ENCODE measurements around the gene SLC25A47. TPM values are rescaled to one million over a fixed set of nuclear protein-coding genes. Genes with fewer than 3 reads are reported as not detected.
"Not testable (repeated sequence)": the region's sequence is repeated elsewhere in the genome, so short reads cannot be mapped to it uniquely, and the experiment has no call there.

Gene SLC25A47
- total RNA-seq, 5 donors from 2014 or later (not counting 1 experiment from before 2014, with no cell fraction given) = 0.16 TPM; not detected in 4

GRCh38 chr14:100296729-100297128 is 26.4 kb upstream of the SLC25A47 start:
- not testable (repeated sequence) for DNase-seq

GRCh38 chr14:100297320-100298300 is 25.5 kb upstream of the SLC25A47 start:
- DNase-seq (peak in 1 of 35 experiments; percentile 41), ATAC-seq (replicated peaks in 1 of 4) (no peak)
- ChIA-PET CTCF (no interaction called here), POLR2A (interaction anchor here in 1 of 2 donors (0.6 kb wide), 1 partner anchor 148 kb away, joined by 3 read pairs; no protein-coding TSS in a partner anchor)
- no peaks in the 10 kb centered on the region for H3K4me1 ChIP-seq (ENCODE audit: control insufficient read depth in 1 of 2, extremely low read depth in 1 of 2, insufficient read depth in 2 of 2, low read length in 2 of 2)
- H3K36me3 ChIP-seq (ENCODE audit: control insufficient read depth in 2 of 2, extremely low read depth in 1 of 2, insufficient read depth in 1 of 2, low read length in 1 of 2) = peaks cover 0 to 4% of the 10 kb centered on the region in 2 donors
- H3K9me3 ChIP-seq = no peaks in the 10 kb centered on the region
- Mint-ChIP-seq H3K9me3 (no peaks in the 10 kb centered on the region), H3K27ac (peak overlapping the region in 1 of 2 donors; percentile 64), H3K27me3 (no peaks in the 10 kb centered on the region), H3K4me1 (peaks cover 0 to 8% (median 0%) of the 10 kb centered on the region in 3 donors), H3K4me3 (no peak overlapping the region), H3K36me3 (no peaks in the 10 kb centered on the region)
- H3K4me3 ChIP-seq (ENCODE audit: control insufficient read depth in 1 of 2, extremely low read depth in 1 of 2, low read length in 1 of 2) = no peak overlapping the region
- H3K27ac ChIP-seq (ENCODE audit: low read length) = no peak overlapping the region
- 74% methylated on average over 24 of the region's 30 CpGs for WGBS (ENCODE audit: insufficient coverage)
- no peaks in the 10 kb centered on the region for H3K27me3 ChIP-seq (replicated peaks in 1 of 2; ENCODE audit: control insufficient read depth in 2 of 2, extremely low read depth in 1 of 2, insufficient read depth in 2 of 2, low read length in 1 of 2)

More at GRCh38 chr14:100296729-100297128, 26.4 kb upstream of the SLC25A47 start:
- H3K9me3 ChIP-seq; H3K36me3 Mint-ChIP-seq; ATAC-seq (replicated peaks in 1 of 4); H3K36me3 ChIP-seq (ENCODE audit: control insufficient read depth in 2 of 2, extremely low read depth in 1 of 2, insufficient read depth in 1 of 2, low read length in 1 of 2); H3K27ac ChIP-seq (ENCODE audit: low read length); H3K27me3 ChIP-seq (replicated peaks in 1 of 2; ENCODE audit: control insufficient read depth in 2 of 2, extremely low read depth in 1 of 2, insufficient read depth in 2 of 2, low read length in 1 of 2); H3K4me1 Mint-ChIP-seq; POLR2A ChIA-PET; H3K9me3 Mint-ChIP-seq; CTCF ChIA-PET; H3K4me1 ChIP-seq (ENCODE audit: control insufficient read depth in 1 of 2, extremely low read depth in 1 of 2, insufficient read depth in 2 of 2, low read length in 2 of 2); H3K27me3 Mint-ChIP-seq; H3K4me3 ChIP-seq (ENCODE audit: control insufficient read depth in 1 of 2, extremely low read depth in 1 of 2, low read length in 1 of 2); H3K4me3 Mint-ChIP-seq: not testable (repeated sequence)
- peak overlapping the region in 1 of 2 donors; percentile 64 for H3K27ac Mint-ChIP-seq
- WGBS (ENCODE audit: insufficient coverage) = 95% methylated on average over 8 of the region's 11 CpGs

GRCh38 chr14:100298551-100299237 is 24.4 kb upstream of the SLC25A47 start:
- CTCF ChIA-PET = no interaction called here
- Histone ChIP-seq H3K4me1 (ENCODE audit: control insufficient read depth in 1 of 2, extremely low read depth in 1 of 2, insufficient read depth in 2 of 2, low read length in 2 of 2) (no peaks in the 10 kb centered on the region), H3K4me3 (ENCODE audit: control insufficient read depth in 1 of 2, extremely low read depth in 1 of 2, low read length in 1 of 2) (no peak overlapping the region), H3K27ac (ENCODE audit: low read length) (no peak overlapping the region), H3K27me3 (replicated peaks in 1 of 2; ENCODE audit: control insufficient read depth in 2 of 2, extremely low read depth in 1 of 2, insufficient read depth in 2 of 2, low read length in 1 of 2) (no peaks in the 10 kb centered on the region), H3K9me3 (no peaks in the 10 kb centered on the region), H3K36me3 (ENCODE audit: control insufficient read depth in 2 of 2, extremely low read depth in 1 of 2, insufficient read depth in 1 of 2, low read length in 1 of 2) (peaks cover 0 to 4% of the 10 kb centered on the region in 2 donors)
- WGBS (ENCODE audit: insufficient coverage) = 85% methylated on average over 6 of the region's 14 CpGs
- DNase-seq (no peak), ATAC-seq (replicated peaks in 1 of 4) (no peak)
- H3K27me3 Mint-ChIP-seq = peaks cover 0 to 1% of the 10 kb centered on the region in 2 donors
- H3K36me3 Mint-ChIP-seq = no peaks in the 10 kb centered on the region
- H3K9me3 Mint-ChIP-seq = no peaks in the 10 kb centered on the region
- no peak overlapping the region for H3K4me3 Mint-ChIP-seq
- peaks cover 0 to 17% (median 0%) of the 10 kb centered on the region in 3 donors for H3K4me1 Mint-ChIP-seq
- peak overlapping the region in 1 of 2 donors; percentile 16 for H3K27ac Mint-ChIP-seq
- POLR2A ChIA-PET = no interaction called here

GRCh38 chr14:100299238-100299560 is 23.9 kb upstream of the SLC25A47 start:
- H3K36me3 ChIP-seq (ENCODE audit: control insufficient read depth in 2 of 2, extremely low read depth in 1 of 2, insufficient read depth in 1 of 2, low read length in 1 of 2) = peaks cover 0 to 4% of the 10 kb centered on the region in 2 donors
- Mint-ChIP-seq H3K27me3 (peaks cover 0 to 1% of the 10 kb centered on the region in 2 donors), H3K4me1 (peaks cover 0 to 17% (median 2%) of the 10 kb centered on the region in 3 donors), H3K27ac (no peak overlapping the region), H3K36me3 (no peaks in the 10 kb centered on the region), H3K9me3 (no peaks in the 10 kb centered on the region), H3K4me3 (no peak overlapping the region)
- POLR2A ChIA-PET = no interaction called here
- no peak overlapping the region for H3K27ac ChIP-seq (ENCODE audit: low read length)
- no peaks in the 10 kb centered on the region for H3K4me1 ChIP-seq (ENCODE audit: control insufficient read depth in 1 of 2, extremely low read depth in 1 of 2, insufficient read depth in 2 of 2, low read length in 2 of 2)
- no peaks in the 10 kb centered on the region for H3K27me3 ChIP-seq (replicated peaks in 1 of 2; ENCODE audit: control insufficient read depth in 2 of 2, extremely low read depth in 1 of 2, insufficient read depth in 2 of 2, low read length in 1 of 2)
- 85% methylated on average over 6 of the region's 6 CpGs for WGBS (ENCODE audit: insufficient coverage)
- H3K4me3 ChIP-seq (ENCODE audit: control insufficient read depth in 1 of 2, extremely low read depth in 1 of 2, low read length in 1 of 2) = no peak overlapping the region
- DNase-seq (no peak), ATAC-seq (replicated peaks in 1 of 4) (no peak)
- no peaks in the 10 kb centered on the region for H3K9me3 ChIP-seq
- CTCF ChIA-PET = interaction anchor here in 1 of 2 donors (0.6 kb wide), 1 partner anchor 16 kb away, joined by 6 read pairs; no protein-coding TSS in a partner anchor

GRCh38 chr14:100302616-100303015 is 20.5 kb upstream of the SLC25A47 start:
- peaks cover 0 to 7% of the 10 kb centered on the region in 2 donors for H3K27me3 Mint-ChIP-seq
- peaks cover 14 to 30% (median 14%) of the 10 kb centered on the region in 3 donors for H3K4me1 Mint-ChIP-seq

GRCh38 chr14:100303179-100303578 is 20.0 kb upstream of the SLC25A47 start:
- no peak overlapping the region for H3K4me3 Mint-ChIP-seq
- H3K9me3 ChIP-seq = no peaks in the 10 kb centered on the region
- H3K9me3 Mint-ChIP-seq = no peaks in the 10 kb centered on the region
- H3K36me3 ChIP-seq (ENCODE audit: control insufficient read depth in 2 of 2, extremely low read depth in 1 of 2, insufficient read depth in 1 of 2, low read length in 1 of 2) = peaks cover 0 to 4% of the 10 kb centered on the region in 2 donors
- no peak overlapping the region for H3K27ac ChIP-seq (ENCODE audit: low read length)
- 81% methylated on average over 6 of the region's 8 CpGs for WGBS (ENCODE audit: insufficient coverage)
- H3K27me3 ChIP-seq (replicated peaks in 1 of 2; ENCODE audit: control insufficient read depth in 2 of 2, extremely low read depth in 1 of 2, insufficient read depth in 2 of 2, low read length in 1 of 2) = peaks cover 0 to 11% of the 10 kb centered on the region in 2 experiments
- POLR2A ChIA-PET = interaction anchor here in 1 of 2 donors (0.6 kb wide), 1 partner anchor 108 kb away, joined by 3 read pairs; no protein-coding TSS in a partner anchor
- H3K27ac Mint-ChIP-seq = peak overlapping the region in 1 of 2 donors; percentile 44
- peaks cover 0 to 7% of the 10 kb centered on the region in 2 donors for H3K27me3 Mint-ChIP-seq
- H3K36me3 Mint-ChIP-seq = no peaks in the 10 kb centered on the region
- ATAC-seq (replicated peaks in 1 of 4) = no peak
- H3K4me1 Mint-ChIP-seq = peaks cover 16 to 29% (median 19%) of the 10 kb centered on the region in 3 donors
- DNase-seq = no peak
- CTCF ChIA-PET = no interaction called here
- no peak overlapping the region for H3K4me3 ChIP-seq (ENCODE audit: control insufficient read depth in 1 of 2, extremely low read depth in 1 of 2, low read length in 1 of 2)
- peaks cover 2 to 22% of the 10 kb centered on the region in 2 experiments for H3K4me1 ChIP-seq (ENCODE audit: control insufficient read depth in 1 of 2, extremely low read depth in 1 of 2, insufficient read depth in 2 of 2, low read length in 2 of 2)

More at GRCh38 chr14:100302616-100303015, 20.5 kb upstream of the SLC25A47 start:
- no peaks in the 10 kb centered on the region for H3K9me3 ChIP-seq
- Mint-ChIP-seq H3K9me3 (no peaks in the 10 kb centered on the region), H3K4me3 (no peak overlapping the region), H3K27ac (peak overlapping the region in 1 of 2 donors; percentile 8), H3K36me3 (no peaks in the 10 kb centered on the region)
- H3K27me3 ChIP-seq (replicated peaks in 1 of 2; ENCODE audit: control insufficient read depth in 2 of 2, extremely low read depth in 1 of 2, insufficient read depth in 2 of 2, low read length in 1 of 2) = peaks cover 0 to 11% of the 10 kb centered on the region in 2 experiments
- POLR2A ChIA-PET = no interaction called here
- DNase-seq (no peak), ATAC-seq (replicated peaks in 1 of 4) (no peak)
- H3K27ac ChIP-seq (ENCODE audit: low read length) = no peak overlapping the region
- CTCF ChIA-PET = no interaction called here
- H3K36me3 ChIP-seq (ENCODE audit: control insufficient read depth in 2 of 2, extremely low read depth in 1 of 2, insufficient read depth in 1 of 2, low read length in 1 of 2) = peaks cover 0 to 4% of the 10 kb centered on the region in 2 donors
- no peak overlapping the region for H3K4me3 ChIP-seq (ENCODE audit: control insufficient read depth in 1 of 2, extremely low read depth in 1 of 2, low read length in 1 of 2)
- 100% methylated on average over 1 of the region's 2 CpGs for WGBS (ENCODE audit: insufficient coverage)
- H3K4me1 ChIP-seq (ENCODE audit: control insufficient read depth in 1 of 2, extremely low read depth in 1 of 2, insufficient read depth in 2 of 2, low read length in 2 of 2) = peaks cover 2 to 22% of the 10 kb centered on the region in 2 experiments

All from T-cell (primary cell).